PC-9 (cell line): Measurements from ENCODE around the gene PALD1. TPM values are rescaled to one million over a fixed set of nuclear protein-coding genes. Genes with fewer than 3 reads are reported as not detected.

Source experiments
- BruUV-seq: library from RNA; stranded (reverse); fragments of 400-500 nt; replicated peaks from 2 replicates; lab custom pipeline; 2021; lab: Mats Ljungman, UMichigan
- CTCF ChIA-PET: fragments of 300-600 bp; sonication (Branson Sonifier 250); formaldehyde crosslinking; loops from one replicate; lab custom pipeline; 2022; ENCODE audit warnings: antibody characterized with exemption; lab: Charles Lee
- POLR2A ChIA-PET: fragments of 300-600 bp; sonication (Branson Sonifier 250); formaldehyde crosslinking; loops from one replicate; lab custom pipeline; 2022; ENCODE audit warnings: antibody characterized with exemption; ENCODE audit not compliant: unreplicated experiment; lab: Charles Lee
- DNase-seq, 2 experiments: peaks; one replicate each; pipeline versions ENCODE4 v3.0.0 to v3.0.0-alpha.2; 2015 to 2022; ENCODE audit warnings: mixed read lengths in 1 of 2
- H2AFZ ChIP-seq: fragments of 200-600 bp; sonication (generic); 2 replicates; pipeline ENCODE4 v1.8.1; 2017; ENCODE audit warnings: antibody characterized with exemption
- H3F3A ChIP-seq: fragments of 200-600 bp; sonication (generic); 2 replicates; pipeline ENCODE4 v1.8.1; 2017; ENCODE audit warnings: antibody characterized with exemption, mild to moderate bottlenecking, low read depth; ENCODE audit not compliant: insufficient read depth
- H3K27ac ChIP-seq: fragments of 200-600 bp; sonication (generic); 2 replicates; pipeline ENCODE4 v1.6.1; 2016; ENCODE audit warnings: mixed run types
- H3K27me3 ChIP-seq: fragments of 200-600 bp; sonication (generic); 2 replicates; pipeline ENCODE4 v1.6.1; 2016; ENCODE audit warnings: low read depth, mixed run types; ENCODE audit not compliant: insufficient read depth
- H3K36me3 ChIP-seq: fragments of 200-600 bp; sonication (generic); 2 replicates; pipeline ENCODE4 v1.6.1; 2016; ENCODE audit warnings: low read depth, mixed run types
- H3K4me1 ChIP-seq: fragments of 200-600 bp; sonication (generic); replicated peaks from 2 replicates; pipeline ENCODE4 v1.6.1; 2016; ENCODE audit warnings: mixed run types; ENCODE audit not compliant: insufficient read depth
- H3K4me2 ChIP-seq: fragments of 200-600 bp; sonication (generic); 2 replicates; pipeline ENCODE4 v1.6.1; 2017; ENCODE audit warnings: mixed run types
- H3K4me3 ChIP-seq: fragments of 200-600 bp; sonication (generic); 2 replicates; pipeline ENCODE4 v1.6.1; 2016; ENCODE audit warnings: mixed run types
- H3K79me2 ChIP-seq: fragments of 200-600 bp; sonication (generic); 2 replicates; pipeline ENCODE4 v1.6.1; 2017; ENCODE audit warnings: low read depth, mixed run types
- H3K9me2 ChIP-seq: fragments of 200-600 bp; sonication (generic); 2 replicates; pipeline ENCODE4 v1.8.1; 2017; ENCODE audit warnings: mild to moderate bottlenecking; ENCODE audit not compliant: insufficient read depth
- H3K9me3 ChIP-seq: fragments of 200-600 bp; sonication (generic); 2 replicates; pipeline ENCODE4 v1.8.1; 2016; ENCODE audit warnings: low read depth; ENCODE audit not compliant: insufficient read depth
- H4K20me1 ChIP-seq: fragments of 200-600 bp; sonication (generic); 2 replicates; pipeline ENCODE4 v1.8.1; 2017; ENCODE audit not compliant: insufficient read depth
- EZH2 ChIP-seq: fragments of 200-600 bp; sonication (generic); IDR thresholded peaks from 2 replicates; pipeline ENCODE4 v1.8.0; 2017; ENCODE audit warnings: antibody characterized with exemption, low read depth
- intact Hi-C: fragments of 100-400 bp; cut with micrococcal nuclease; formaldehyde crosslinking; loops from one replicate; pipeline ENCODE4 v1.10.0; 2022; ENCODE audit not compliant: unreplicated experiment
- total RNA-seq: library from RNA; stranded (reverse); gene quantifications from 2 replicates; pipeline ENCODE4 v1.2.3, GENCODE V29; 2021
- TF ChIP-seq, protein P1 (sequence below): fragments of 200-600 bp; sonication (generic); conservative IDR thresholded peaks from 2 replicates; pipeline ENCODE4 v1.6.1; 2017; ENCODE audit warnings: mixed run types, antibody characterized with exemption, mild to moderate bottlenecking, moderate library complexity

Gene PALD1
- total RNA-seq, 1 experiment from 2014 or later: 5.2 TPM

DNA sequence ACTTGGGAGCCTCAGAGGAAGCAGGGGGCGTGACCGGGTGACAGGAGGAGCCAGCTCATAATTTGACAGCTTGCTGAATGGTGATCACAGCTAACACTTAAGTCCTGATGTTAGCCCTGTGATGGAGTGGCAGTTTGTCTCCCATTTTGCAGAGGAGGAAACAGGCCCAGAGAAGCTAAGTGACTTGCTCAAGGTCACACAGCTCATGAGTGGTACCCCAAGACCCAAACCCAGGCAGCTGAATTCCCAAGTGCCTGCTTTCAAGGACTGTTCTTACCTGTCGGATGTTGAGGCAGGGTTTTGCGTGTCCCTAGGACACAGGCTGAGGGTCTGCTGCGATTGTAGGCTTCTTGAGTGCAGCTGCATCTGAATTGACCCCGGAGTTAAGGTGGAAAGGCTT, 51.7 kb downstream of the PALD1 start:
- BruUV-seq: no TSS peak
- CTCF ChIA-PET: interaction anchor here (1.5 kb wide), 1 partner anchor 68 kb away, joined by 4 read pairs; no protein-coding TSS in a partner anchor
- POLR2A ChIA-PET: no interaction called here

DNA sequence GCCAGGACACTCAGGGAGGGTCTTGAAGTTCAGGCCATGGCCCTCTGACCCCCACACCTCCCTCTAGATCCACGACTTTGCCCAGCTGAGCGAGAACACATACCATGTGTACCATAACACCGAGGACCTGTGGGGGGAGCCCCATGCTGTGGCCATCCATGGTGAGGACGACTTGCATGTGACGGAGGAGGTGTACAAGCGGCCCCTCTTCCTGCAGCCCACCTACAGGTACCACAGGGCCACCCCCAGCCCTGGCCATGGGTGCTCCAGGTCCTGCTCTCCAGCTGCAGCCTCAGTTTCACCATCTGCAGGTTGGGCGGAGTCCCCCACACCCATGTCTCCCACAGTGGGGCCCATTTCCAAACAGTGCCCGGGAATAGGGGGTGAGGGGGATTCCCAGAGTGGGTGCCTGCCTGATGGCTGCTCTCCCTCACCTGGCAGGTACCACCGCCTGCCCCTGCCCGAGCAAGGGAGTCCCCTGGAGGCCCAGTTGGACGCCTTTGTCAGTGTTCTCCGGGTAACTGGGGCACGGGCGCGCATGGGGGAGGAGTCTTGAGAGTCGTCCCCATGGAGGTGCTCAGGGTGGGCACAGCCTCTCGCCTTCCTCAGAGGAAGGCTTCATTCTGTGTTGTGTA, 54.1 kb downstream of the PALD1 start:
- intact Hi-C loops: loop anchor here (10.0 kb wide), 1 partner anchor 308 kb away; no protein-coding TSS in a partner anchor

More for the DNA sequence above, 51.7 kb downstream of the PALD1 start:
- H4K20me1 ChIP-seq: no peaks in the 10 kb centered on the region
- H3K27ac ChIP-seq: no peak overlapping the region
- DNase-seq: no peak
- no peaks in the 10 kb centered on the region for H3K79me2 ChIP-seq
- H3K27me3 ChIP-seq: no peaks in the 10 kb centered on the region
- no peaks in the 10 kb centered on the region for H3K4me1 ChIP-seq
- no peaks in the 10 kb centered on the region for H3K9me3 ChIP-seq
- no peak overlapping the region for H3K4me2 ChIP-seq
- H3K9me2 ChIP-seq: no peaks in the 10 kb centered on the region
- no peaks in the 10 kb centered on the region for H3K36me3 ChIP-seq
- H3K4me3 ChIP-seq: no peak overlapping the region
- TF ChIP-seq, protein P1, sequence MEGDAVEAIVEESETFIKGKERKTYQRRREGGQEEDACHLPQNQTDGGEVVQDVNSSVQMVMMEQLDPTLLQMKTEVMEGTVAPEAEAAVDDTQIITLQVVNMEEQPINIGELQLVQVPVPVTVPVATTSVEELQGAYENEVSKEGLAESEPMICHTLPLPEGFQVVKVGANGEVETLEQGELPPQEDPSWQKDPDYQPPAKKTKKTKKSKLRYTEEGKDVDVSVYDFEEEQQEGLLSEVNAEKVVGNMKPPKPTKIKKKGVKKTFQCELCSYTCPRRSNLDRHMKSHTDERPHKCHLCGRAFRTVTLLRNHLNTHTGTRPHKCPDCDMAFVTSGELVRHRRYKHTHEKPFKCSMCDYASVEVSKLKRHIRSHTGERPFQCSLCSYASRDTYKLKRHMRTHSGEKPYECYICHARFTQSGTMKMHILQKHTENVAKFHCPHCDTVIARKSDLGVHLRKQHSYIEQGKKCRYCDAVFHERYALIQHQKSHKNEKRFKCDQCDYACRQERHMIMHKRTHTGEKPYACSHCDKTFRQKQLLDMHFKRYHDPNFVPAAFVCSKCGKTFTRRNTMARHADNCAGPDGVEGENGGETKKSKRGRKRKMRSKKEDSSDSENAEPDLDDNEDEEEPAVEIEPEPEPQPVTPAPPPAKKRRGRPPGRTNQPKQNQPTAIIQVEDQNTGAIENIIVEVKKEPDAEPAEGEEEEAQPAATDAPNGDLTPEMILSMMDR: no peak
- no peak for TF ChIP-seq EZH2
- no peak overlapping the region for H2AFZ ChIP-seq
- H3F3A ChIP-seq: no peaks in the 10 kb centered on the region
- intact Hi-C loops: loop anchor here (10.0 kb wide), 1 partner anchor 306 kb away; no protein-coding TSS in a partner anchor

DNA sequence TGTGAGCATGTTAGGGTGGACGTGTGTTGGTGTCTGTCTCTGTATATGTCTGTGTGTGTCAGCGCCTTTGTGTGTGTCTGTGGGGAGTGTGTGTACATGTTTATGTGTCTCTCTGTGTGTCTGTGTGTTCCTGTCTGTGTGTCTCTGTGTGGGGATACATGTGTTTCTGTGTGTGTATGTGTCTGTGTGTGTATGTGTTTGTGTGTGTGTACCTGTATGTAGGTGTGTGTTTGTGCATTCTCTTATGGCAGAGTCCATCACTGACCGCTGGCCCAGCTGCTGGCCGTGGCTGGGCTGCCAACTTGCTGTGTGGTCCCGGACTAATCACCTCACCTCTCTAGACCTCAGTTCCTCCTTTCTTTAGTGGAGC, 54.6 kb downstream of the PALD1 start:
- Histone ChIP-seq H3K27ac (no peak overlapping the region), H3K79me2 (no peaks in the 10 kb centered on the region), H4K20me1 (no peaks in the 10 kb centered on the region), H3K4me1 (no peaks in the 10 kb centered on the region), H3K9me3 (no peaks in the 10 kb centered on the region), H3K9me2 (no peaks in the 10 kb centered on the region), H3K4me3 (no peak overlapping the region), H3K36me3 (no peaks in the 10 kb centered on the region), H3F3A (no peaks in the 10 kb centered on the region), H2AFZ (no peak overlapping the region), H3K4me2 (no peak overlapping the region), H3K27me3 (no peaks in the 10 kb centered on the region)
- ChIA-PET POLR2A (no interaction called here), CTCF (no interaction called here)
- no TSS peak for BruUV-seq
- intact Hi-C loops: loop anchor here (10.0 kb wide), 1 partner anchor 308 kb away; no protein-coding TSS in a partner anchor
- no peak for DNase-seq
- no peak for TF ChIP-seq EZH2
- TF ChIP-seq, protein P1: no peak

More for the DNA sequence above, 54.1 kb downstream of the PALD1 start:
- no peak overlapping the region for H3K4me2 ChIP-seq
- H3K4me3 ChIP-seq: no peak overlapping the region
- no peak overlapping the region for H3K27ac ChIP-seq
- ChIA-PET CTCF (no interaction called here), POLR2A (interaction anchor here (0.6 kb wide), 1 partner anchor 341 kb away, joined by 4 read pairs; no protein-coding TSS in a partner anchor)
- H3K9me2 ChIP-seq: no peaks in the 10 kb centered on the region
- H2AFZ ChIP-seq: no peak overlapping the region
- no peaks in the 10 kb centered on the region for H3K79me2 ChIP-seq
- H3K9me3 ChIP-seq: no peaks in the 10 kb centered on the region
- TF ChIP-seq EZH2: no peak
- TF ChIP-seq, protein P1: no peak
- H3K36me3 ChIP-seq: no peaks in the 10 kb centered on the region
- H3K4me1 ChIP-seq: no peaks in the 10 kb centered on the region
- BruUV-seq: no TSS peak
- H3K27me3 ChIP-seq: no peaks in the 10 kb centered on the region
- no peak for DNase-seq
- no peaks in the 10 kb centered on the region for H4K20me1 ChIP-seq
- H3F3A ChIP-seq: no peaks in the 10 kb centered on the region
